Caco-2 (cell line): Measurements from ENCODE around the gene BRSK2. TPM values are rescaled to one million over a fixed set of nuclear protein-coding genes. Genes with fewer than 3 reads are reported as not detected.

Experiments
- BruUV-seq: library from RNA; stranded (reverse); fragments of 400-500 nt; replicated peaks from 2 replicates; lab custom pipeline; 2021; lab: Mats Ljungman, UMichigan
- CTCF ChIA-PET: fragments of 300-600 bp; sonication (Branson Sonifier 250); formaldehyde crosslinking; loops from one replicate; lab custom pipeline; 2022; ENCODE audit warnings: antibody characterized with exemption; lab: Charles Lee
- POLR2A ChIA-PET: fragments of 300-600 bp; sonication (Branson Sonifier 250); formaldehyde crosslinking; loops from one replicate; lab custom pipeline; 2022; ENCODE audit warnings: antibody characterized with exemption; lab: Charles Lee
- DNase-seq, 2 experiments: peaks; one replicate each; pipeline versions ENCODE4 v3.0.0 to v3.0.0-alpha.2; 2020 to 2022
- H3K27me3 ChIP-seq: replicated peaks from 2 replicates; pipeline ENCODE4 v1.6.0; 2011; ENCODE audit warnings: low read length; ENCODE audit not compliant: control insufficient read depth, insufficient read depth
- H3K36me3 ChIP-seq: 2 replicates; pipeline ENCODE4 v1.5.1; 2011; ENCODE audit warnings: low read length; ENCODE audit not compliant: control insufficient read depth, insufficient read depth
- H3K4me1 ChIP-seq: fragments of 250-450 bp; sonication (Bioruptor Pico); 2 replicates; pipeline ENCODE4 v1.5.1; 2020; ENCODE audit warnings: mild to moderate bottlenecking
- H3K4me3 ChIP-seq: 2 replicates; pipeline ENCODE4 v1.5.1; 2011; ENCODE audit warnings: low read depth, mild to moderate bottlenecking, control low read depth, low read length
- H3K9me3 ChIP-seq: fragments of 250-450 bp; sonication (Bioruptor Pico); 2 replicates; pipeline ENCODE4 v1.5.1; 2020; ENCODE audit warnings: mild to moderate bottlenecking, moderate library complexity
- H3K27ac Mint-ChIP-seq: one replicate; pipeline ENCODE4 v1.8.0; 2022; ENCODE audit warnings: mixed read lengths; ENCODE audit not compliant: unreplicated experiment
- H3K27me3 Mint-ChIP-seq: one replicate; pipeline ENCODE4 v1.8.0; 2022; ENCODE audit warnings: mixed read lengths; ENCODE audit not compliant: insufficient read depth, unreplicated experiment
- H3K36me3 Mint-ChIP-seq: one replicate; pipeline ENCODE4 v1.8.0; 2022; ENCODE audit warnings: mild to moderate bottlenecking, mixed read lengths; ENCODE audit not compliant: insufficient read depth, unreplicated experiment
- H3K4me1 Mint-ChIP-seq: one replicate; pipeline ENCODE4 v1.8.0; 2022; ENCODE audit warnings: low read depth, mixed read lengths; ENCODE audit not compliant: unreplicated experiment
- H3K4me3 Mint-ChIP-seq: one replicate; pipeline ENCODE4 v1.8.0; 2022; ENCODE audit warnings: mild to moderate bottlenecking, moderate library complexity, mixed read lengths; ENCODE audit not compliant: unreplicated experiment
- H3K9me3 Mint-ChIP-seq: one replicate; pipeline ENCODE4 v1.8.0; 2022; ENCODE audit warnings: mixed read lengths; ENCODE audit not compliant: unreplicated experiment
- intact Hi-C: fragments of 100-400 bp; cut with micrococcal nuclease; formaldehyde crosslinking; loops from one replicate; pipeline ENCODE4 v1.10.0; 2022; ENCODE audit not compliant: unreplicated experiment
- total RNA-seq: library from RNA; stranded (reverse); gene quantifications from 2 replicates; pipeline ENCODE4 v1.2.3, GENCODE V29; 2022
- TF ChIP-seq, protein P1 (sequence below), 2 experiments: fragments of 200-600 bp in 1 of 2; IDR thresholded peaks; 1 replicate in 1 of 2; 2 replicates in 1 of 2; pipeline versions ENCODE4 v1.5.1 to v1.8.0; 2011 to 2022; ENCODE audit warnings: antibody characterized with exemption in 1 of 2, control low read depth in 1 of 2, inconsistent platforms in 1 of 2, low read depth in 1 of 2, low read length in 1 of 2, mild to moderate bottlenecking in 1 of 2, moderate library complexity in 1 of 2; ENCODE audit not compliant: insufficient read depth in 1 of 2, severe bottlenecking in 1 of 2, unreplicated experiment in 1 of 2

BRSK2 gene
- total RNA-seq, 1 experiment from 2014 or later = 32.8 TPM

DNA sequence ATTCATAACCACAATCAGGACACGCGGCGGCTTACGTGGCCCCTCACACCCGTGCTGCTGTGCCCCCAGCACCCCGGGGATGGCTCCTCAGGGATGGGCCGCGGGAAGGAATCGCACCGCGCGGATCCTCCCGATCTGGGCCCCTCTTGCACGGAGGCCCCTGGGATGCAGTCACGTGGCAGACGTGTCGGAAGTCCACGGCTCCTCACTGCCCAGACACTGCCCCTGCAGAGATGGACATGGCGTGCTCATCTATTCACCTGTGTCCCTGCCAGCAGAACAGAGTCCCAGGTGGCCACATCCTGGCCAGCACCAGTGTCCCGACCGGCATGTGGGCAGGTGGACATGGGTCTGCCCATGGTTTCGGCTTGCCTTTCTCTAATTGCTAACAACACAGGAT is 84.1 kb downstream of the BRSK2 start:
- Mint-ChIP-seq H3K4me1 (no peaks in the 10 kb centered on the region), H3K36me3 (peaks cover 17% of the 10 kb centered on the region), H3K27ac (no peak overlapping the region), H3K9me3 (no peaks in the 10 kb centered on the region), H3K4me3 (no peak overlapping the region), H3K27me3 (no peaks in the 10 kb centered on the region)
- Histone ChIP-seq H3K27me3 (no peaks in the 10 kb centered on the region), H3K36me3 (no peaks in the 10 kb centered on the region; the same call in 1 of the 2 replicates), H3K4me3 (no peak overlapping the region), H3K4me1 (no peaks in the 10 kb centered on the region), H3K9me3 (no peaks in the 10 kb centered on the region)
- ChIA-PET CTCF (no interaction called here), POLR2A (no interaction called here)
- BruUV-seq = no TSS peak
- DNase-seq = no peak
- TF ChIP-seq, protein P1, sequence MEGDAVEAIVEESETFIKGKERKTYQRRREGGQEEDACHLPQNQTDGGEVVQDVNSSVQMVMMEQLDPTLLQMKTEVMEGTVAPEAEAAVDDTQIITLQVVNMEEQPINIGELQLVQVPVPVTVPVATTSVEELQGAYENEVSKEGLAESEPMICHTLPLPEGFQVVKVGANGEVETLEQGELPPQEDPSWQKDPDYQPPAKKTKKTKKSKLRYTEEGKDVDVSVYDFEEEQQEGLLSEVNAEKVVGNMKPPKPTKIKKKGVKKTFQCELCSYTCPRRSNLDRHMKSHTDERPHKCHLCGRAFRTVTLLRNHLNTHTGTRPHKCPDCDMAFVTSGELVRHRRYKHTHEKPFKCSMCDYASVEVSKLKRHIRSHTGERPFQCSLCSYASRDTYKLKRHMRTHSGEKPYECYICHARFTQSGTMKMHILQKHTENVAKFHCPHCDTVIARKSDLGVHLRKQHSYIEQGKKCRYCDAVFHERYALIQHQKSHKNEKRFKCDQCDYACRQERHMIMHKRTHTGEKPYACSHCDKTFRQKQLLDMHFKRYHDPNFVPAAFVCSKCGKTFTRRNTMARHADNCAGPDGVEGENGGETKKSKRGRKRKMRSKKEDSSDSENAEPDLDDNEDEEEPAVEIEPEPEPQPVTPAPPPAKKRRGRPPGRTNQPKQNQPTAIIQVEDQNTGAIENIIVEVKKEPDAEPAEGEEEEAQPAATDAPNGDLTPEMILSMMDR (IDR thresholded peaks at IDR 0.05; ENCODE audit: insufficient read depth in 1 of 2, low read depth in 1 of 2, low read length in 1 of 2, severe bottlenecking in 1 of 2, unreplicated experiment in 1 of 2) = no peak
- intact Hi-C loops = no loop called here

DNA sequence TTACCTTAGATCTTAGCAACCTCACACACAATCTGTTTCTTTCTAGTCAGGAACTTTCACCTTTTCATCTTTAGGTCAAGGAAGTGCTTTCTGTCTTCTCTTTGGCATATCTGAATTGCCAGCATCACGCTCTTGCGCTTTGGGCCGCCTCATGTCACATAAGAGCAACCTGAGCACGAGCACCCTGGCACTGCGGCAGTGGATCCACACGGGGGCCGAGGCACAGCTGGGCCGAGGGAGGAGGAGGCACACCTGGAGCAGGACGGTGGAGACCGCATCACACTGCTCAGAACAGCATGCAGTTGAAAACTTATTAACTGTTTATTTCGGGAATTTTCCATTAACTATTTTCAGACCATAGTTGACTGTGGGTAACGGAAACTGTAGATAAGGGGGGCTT is 86.1 kb downstream of the BRSK2 start:
- POLR2A ChIA-PET = no interaction called here
- Histone ChIP-seq H3K36me3 (peaks cover 2% of the 10 kb centered on the region), H3K4me1 (no peaks in the 10 kb centered on the region), H3K9me3 (no peaks in the 10 kb centered on the region), H3K27me3 (no peaks in the 10 kb centered on the region), H3K4me3 (no peak overlapping the region)
- no peaks in the 10 kb centered on the region for H3K9me3 Mint-ChIP-seq
- no peaks in the 10 kb centered on the region for H3K27me3 Mint-ChIP-seq
- H3K4me1 Mint-ChIP-seq = no peaks in the 10 kb centered on the region
- no peak overlapping the region for H3K4me3 Mint-ChIP-seq
- no peak overlapping the region for H3K27ac Mint-ChIP-seq
- no peak for DNase-seq
- TF ChIP-seq, protein P1 (IDR thresholded peaks at IDR 0.05; ENCODE audit: insufficient read depth in 1 of 2, low read depth in 1 of 2, low read length in 1 of 2, severe bottlenecking in 1 of 2, unreplicated experiment in 1 of 2) = no peak
- CTCF ChIA-PET = no interaction called here
- intact Hi-C loops = no loop called here
- peaks cover 18% of the 10 kb centered on the region for H3K36me3 Mint-ChIP-seq
- no TSS peak for BruUV-seq

DNA sequence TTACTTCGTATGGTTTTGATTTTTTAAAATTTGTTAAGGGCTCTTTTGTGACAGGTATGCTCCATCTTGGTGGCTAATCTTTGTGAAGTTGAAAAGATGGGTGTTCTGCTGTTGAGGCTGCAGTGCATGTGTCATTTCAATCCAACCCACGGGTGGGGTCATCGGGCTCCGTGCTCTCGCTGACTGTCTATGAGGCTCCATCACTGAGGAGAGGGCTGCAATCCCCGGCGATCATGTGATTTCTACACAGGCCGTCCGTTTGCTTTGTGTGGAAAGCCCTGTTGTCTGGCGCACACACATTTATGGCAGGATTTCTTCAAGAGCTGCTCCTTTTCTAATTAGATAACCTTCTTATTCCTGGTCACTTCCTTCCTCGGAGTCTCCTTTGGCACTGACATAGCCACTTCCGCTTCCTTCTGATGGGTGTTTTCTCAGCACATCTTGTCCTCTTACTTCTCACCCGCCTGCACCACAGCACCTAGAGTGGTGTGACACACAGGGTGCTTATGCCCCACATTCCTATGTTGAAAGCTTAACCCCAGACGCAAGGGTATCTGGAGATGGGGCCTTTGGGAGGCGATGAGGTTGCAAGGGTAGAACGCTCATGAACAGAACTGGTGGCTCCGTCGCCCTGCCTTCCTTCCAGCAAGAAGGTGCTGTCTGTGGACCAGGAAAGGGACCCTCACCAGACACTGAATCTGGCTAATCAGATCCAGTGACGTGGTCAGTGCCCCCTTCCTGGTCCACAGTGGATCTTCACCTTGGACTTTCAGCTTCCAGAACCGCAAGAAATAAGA is 87.4 kb downstream of the BRSK2 start:
- Histone ChIP-seq H3K27me3 (no peaks in the 10 kb centered on the region), H3K9me3 (no peaks in the 10 kb centered on the region), H3K36me3 (peaks cover 2% of the 10 kb centered on the region), H3K4me1 (no peaks in the 10 kb centered on the region), H3K4me3 (no peak overlapping the region)
- peaks cover 18% of the 10 kb centered on the region for H3K36me3 Mint-ChIP-seq
- H3K27ac Mint-ChIP-seq = no peak overlapping the region
- H3K9me3 Mint-ChIP-seq = no peaks in the 10 kb centered on the region
- no peaks in the 10 kb centered on the region for H3K4me1 Mint-ChIP-seq
- POLR2A ChIA-PET = no interaction called here
- no TSS peak for BruUV-seq
- CTCF ChIA-PET = interaction anchor here (0.7 kb wide), 1 partner anchor 202 kb away, joined by 4 read pairs; no protein-coding TSS in a partner anchor
- TF ChIP-seq, protein P1 (IDR thresholded peaks at IDR 0.05; ENCODE audit: insufficient read depth in 1 of 2, low read depth in 1 of 2, low read length in 1 of 2, severe bottlenecking in 1 of 2, unreplicated experiment in 1 of 2) = no peak
- H3K27me3 Mint-ChIP-seq = no peaks in the 10 kb centered on the region
- intact Hi-C loops = no loop called here
- H3K4me3 Mint-ChIP-seq = no peak overlapping the region
- no peak for DNase-seq
